ENCODE data around the gene SPEF2. TPM values are rescaled to one million over a fixed set of nuclear protein-coding genes. Genes with fewer than 3 reads are reported as not detected.

The SPEF2 gene
- total and polyA plus RNA-seq, 5 donors from 2014 or later: 0.75 to 4.4 (median 1.5) TPM

DNA sequence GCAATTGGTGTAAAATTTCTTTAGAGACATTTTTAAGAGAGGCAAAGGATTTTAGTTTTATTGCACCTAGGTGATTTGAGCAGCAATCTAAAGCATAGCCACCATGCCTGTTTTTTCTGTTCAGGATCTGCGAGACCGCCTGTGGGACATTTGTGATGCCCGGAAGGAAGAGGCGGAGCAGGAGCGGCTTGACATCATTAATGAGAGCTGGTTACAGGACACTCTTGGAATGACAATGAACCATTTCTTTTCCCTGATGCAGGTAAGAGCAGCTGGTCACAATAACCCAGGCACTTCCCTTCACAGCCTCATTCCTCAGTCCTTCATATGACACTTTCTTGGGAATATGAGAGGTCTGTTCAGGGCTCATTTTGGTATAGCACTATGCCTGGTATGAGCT, 135.8 kb downstream of the SPEF2 start:
- Histone ChIP-seq H3K36me3 (ENCODE audit: control insufficient read depth, insufficient read depth, low read length) (no peaks in the 10 kb centered on the region), H3K27ac (ENCODE audit: insufficient read depth, low read length, poor library complexity, severe bottlenecking) (no peak overlapping the region), H3K4me1 (ENCODE audit: control insufficient read depth, insufficient read depth, low read length, poor library complexity, severe bottlenecking) (no peaks in the 10 kb centered on the region), H3K4me3 (ENCODE audit: low read depth, low read length) (no peak overlapping the region), H3K27me3 (ENCODE audit: control insufficient read depth, insufficient read depth, low read length) (no peaks in the 10 kb centered on the region), H3K9me3 (ENCODE audit: control insufficient read depth in 2 of 2, low read length in 2 of 2) (no peaks in the 10 kb centered on the region)
- Mint-ChIP-seq H3K27ac (no peak overlapping the region), H3K27me3 (peaks cover 10% of the 10 kb centered on the region), H3K4me3 (no peak overlapping the region), H3K36me3 (no peaks in the 10 kb centered on the region), H3K4me1 (peaks cover 0 to 9% (median 4%) of the 10 kb centered on the region in 4 donors), H3K9me3 (peaks cover 0 to 3% (median 0%) of the 10 kb centered on the region in 7 donors)
- DNase-seq: no peak
- ATAC-seq (ENCODE audit: low read depth in 2 of 2): no peak

DNA sequence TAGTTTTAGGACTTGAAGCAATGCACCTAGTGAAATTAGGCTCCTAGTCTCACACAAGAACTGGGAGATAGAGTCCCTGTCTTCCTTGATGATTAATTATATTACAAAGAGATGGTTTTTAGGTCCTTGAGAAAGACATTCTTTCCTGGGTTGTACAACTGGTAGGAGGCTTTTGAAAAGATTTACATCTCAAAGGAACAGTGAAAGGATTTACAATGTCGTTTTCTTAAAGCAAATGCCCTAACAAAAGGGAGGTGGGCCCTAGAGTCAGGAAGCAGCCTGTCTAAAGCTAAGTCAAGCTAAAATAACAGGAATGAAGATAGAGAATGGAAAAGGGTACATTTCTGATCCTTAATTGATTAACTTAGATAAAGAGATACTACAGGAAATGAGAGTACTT, 136.8 kb downstream of the SPEF2 start:
- Histone ChIP-seq H3K4me3 (ENCODE audit: low read depth, low read length) (no peak overlapping the region), H3K4me1 (ENCODE audit: control insufficient read depth, insufficient read depth, low read length, poor library complexity, severe bottlenecking) (no peaks in the 10 kb centered on the region), H3K27ac (ENCODE audit: insufficient read depth, low read length, poor library complexity, severe bottlenecking) (no peak overlapping the region), H3K36me3 (ENCODE audit: control insufficient read depth, insufficient read depth, low read length) (no peaks in the 10 kb centered on the region), H3K27me3 (ENCODE audit: control insufficient read depth, insufficient read depth, low read length) (no peaks in the 10 kb centered on the region), H3K9me3 (ENCODE audit: control insufficient read depth in 2 of 2, low read length in 2 of 2) (no peaks in the 10 kb centered on the region)
- Mint-ChIP-seq H3K4me3 (no peak overlapping the region), H3K27ac (no peak overlapping the region), H3K36me3 (no peaks in the 10 kb centered on the region), H3K27me3 (peaks cover 10% of the 10 kb centered on the region), H3K4me1 (peaks cover 0 to 2% (median 0%) of the 10 kb centered on the region in 4 donors), H3K9me3 (no peaks in the 10 kb centered on the region)
- DNase-seq: no peak
- no peak for ATAC-seq (ENCODE audit: low read depth in 2 of 2)

DNA sequence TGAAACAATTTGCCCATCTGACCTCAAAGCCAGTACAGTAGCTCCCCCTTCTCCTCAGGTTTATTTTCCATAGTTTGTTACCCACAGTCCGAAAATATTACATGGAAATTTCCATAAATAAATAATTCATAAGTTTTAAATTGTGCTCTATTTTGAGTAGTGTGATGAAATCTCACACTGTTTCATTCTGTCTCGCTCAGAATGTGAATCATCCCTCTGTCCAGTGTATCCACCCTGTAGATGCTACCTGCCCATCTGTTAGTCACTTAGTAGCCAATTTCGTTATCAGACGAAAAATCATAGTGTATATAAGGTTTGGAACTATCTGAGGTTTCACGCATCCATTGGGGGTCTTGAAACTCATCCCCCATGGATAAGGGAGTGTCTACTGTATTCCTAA, 138.3 kb downstream of the SPEF2 start:
- Mint-ChIP-seq H3K27me3 (peaks cover 10% of the 10 kb centered on the region), H3K4me1 (peaks cover 0 to 2% (median 0%) of the 10 kb centered on the region in 4 donors), H3K27ac (no peak overlapping the region), H3K9me3 (no peaks in the 10 kb centered on the region), H3K36me3 (no peaks in the 10 kb centered on the region), H3K4me3 (no peak overlapping the region)
- Histone ChIP-seq H3K27me3 (ENCODE audit: control insufficient read depth, insufficient read depth, low read length) (no peaks in the 10 kb centered on the region), H3K27ac (ENCODE audit: insufficient read depth, low read length, poor library complexity, severe bottlenecking) (no peak overlapping the region), H3K9me3 (ENCODE audit: control insufficient read depth in 2 of 2, low read length in 2 of 2) (no peaks in the 10 kb centered on the region), H3K4me3 (ENCODE audit: low read depth, low read length) (no peak overlapping the region), H3K4me1 (ENCODE audit: control insufficient read depth, insufficient read depth, low read length, poor library complexity, severe bottlenecking) (no peaks in the 10 kb centered on the region), H3K36me3 (ENCODE audit: control insufficient read depth, insufficient read depth, low read length) (no peaks in the 10 kb centered on the region)
- DNase-seq (no peak), ATAC-seq (ENCODE audit: low read depth in 2 of 2) (no peak)

DNA sequence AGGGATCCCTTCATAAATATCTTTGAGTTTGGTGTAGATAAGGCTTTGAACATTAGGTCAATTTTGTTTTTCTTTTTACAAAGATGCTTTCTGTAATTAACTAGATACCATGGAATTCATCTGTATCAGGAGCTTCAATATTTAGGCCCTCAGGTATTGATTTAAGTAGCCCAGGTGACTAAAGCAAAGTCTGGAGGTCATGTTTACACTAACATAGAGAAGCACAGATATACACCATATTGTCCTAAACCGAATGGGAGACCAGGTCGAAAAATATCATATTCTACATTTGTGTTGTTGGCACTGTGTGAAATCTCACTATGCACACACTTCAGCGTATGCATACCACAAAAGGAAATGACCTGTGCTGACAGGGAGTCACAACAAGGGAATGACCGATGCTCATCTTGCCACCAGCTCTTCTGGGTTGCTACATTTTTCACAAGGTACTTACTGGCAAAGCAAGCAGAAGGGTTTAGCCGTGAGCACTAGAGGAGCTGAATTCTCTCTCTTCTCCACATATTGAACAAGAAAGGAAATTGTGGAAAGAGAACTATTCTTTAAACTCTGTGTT, 140.6 kb downstream of the SPEF2 start:
- H3K4me1 ChIP-seq (ENCODE audit: control insufficient read depth, insufficient read depth, low read length, poor library complexity, severe bottlenecking): no peaks in the 10 kb centered on the region
- Mint-ChIP-seq H3K27me3 (peaks cover 10% of the 10 kb centered on the region), H3K36me3 (no peaks in the 10 kb centered on the region), H3K27ac (no peak overlapping the region), H3K4me1 (peaks cover 0 to 4% (median 1%) of the 10 kb centered on the region in 4 donors), H3K4me3 (no peak overlapping the region), H3K9me3 (no peaks in the 10 kb centered on the region)
- H3K27ac ChIP-seq (ENCODE audit: insufficient read depth, low read length, poor library complexity, severe bottlenecking): no peak overlapping the region
- no peaks in the 10 kb centered on the region for H3K36me3 ChIP-seq (ENCODE audit: control insufficient read depth, insufficient read depth, low read length)
- H3K9me3 ChIP-seq (ENCODE audit: control insufficient read depth in 2 of 2, low read length in 2 of 2): no peaks in the 10 kb centered on the region
- H3K4me3 ChIP-seq (ENCODE audit: low read depth, low read length): no peak overlapping the region
- DNase-seq (no peak), ATAC-seq (ENCODE audit: low read depth in 2 of 2) (no peak)
- H3K27me3 ChIP-seq (ENCODE audit: control insufficient read depth, insufficient read depth, low read length): no peaks in the 10 kb centered on the region

DNA sequence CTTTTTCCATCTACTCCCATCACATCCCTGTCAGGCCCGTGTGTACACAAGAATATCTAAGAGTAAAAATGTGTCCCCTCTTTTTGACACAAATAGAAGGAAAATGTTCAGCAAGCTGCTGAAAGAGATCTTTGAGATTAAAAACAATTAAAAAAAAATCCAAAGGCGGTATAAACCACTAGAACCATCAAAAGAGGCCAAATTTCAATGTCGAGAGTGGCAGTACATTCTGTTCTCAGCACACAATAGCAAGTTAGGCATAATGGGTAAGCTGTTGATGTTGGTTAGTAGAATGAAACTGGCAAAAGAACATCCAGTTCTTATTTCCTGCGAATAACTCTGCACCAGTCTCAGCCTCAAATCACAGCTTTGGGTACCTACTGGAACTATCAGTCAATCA, 143.9 kb downstream of the SPEF2 start:
- peak overlapping the region in 1 of 3 donors; percentile 57 for H3K27ac Mint-ChIP-seq
- peaks cover 0 to 4% (median 0%) of the 10 kb centered on the region in 4 donors for H3K4me1 Mint-ChIP-seq
- no peak for ATAC-seq (ENCODE audit: low read depth in 2 of 2)
- no peak overlapping the region for H3K27ac ChIP-seq (ENCODE audit: insufficient read depth, low read length, poor library complexity, severe bottlenecking)
- peaks cover 5% of the 10 kb centered on the region for H3K27me3 Mint-ChIP-seq
- peaks cover 5% of the 10 kb centered on the region for H3K36me3 Mint-ChIP-seq
- no peaks in the 10 kb centered on the region for H3K4me1 ChIP-seq (ENCODE audit: control insufficient read depth, insufficient read depth, low read length, poor library complexity, severe bottlenecking)
- H3K9me3 ChIP-seq (ENCODE audit: control insufficient read depth in 2 of 2, low read length in 2 of 2): no peaks in the 10 kb centered on the region
- DNase-seq: no peak
- no peak overlapping the region for H3K4me3 ChIP-seq (ENCODE audit: low read depth, low read length)
- no peak overlapping the region for H3K4me3 Mint-ChIP-seq
- no peaks in the 10 kb centered on the region for H3K36me3 ChIP-seq (ENCODE audit: control insufficient read depth, insufficient read depth, low read length)
- no peaks in the 10 kb centered on the region for H3K27me3 ChIP-seq (ENCODE audit: control insufficient read depth, insufficient read depth, low read length)
- H3K9me3 Mint-ChIP-seq: no peaks in the 10 kb centered on the region

DNA sequence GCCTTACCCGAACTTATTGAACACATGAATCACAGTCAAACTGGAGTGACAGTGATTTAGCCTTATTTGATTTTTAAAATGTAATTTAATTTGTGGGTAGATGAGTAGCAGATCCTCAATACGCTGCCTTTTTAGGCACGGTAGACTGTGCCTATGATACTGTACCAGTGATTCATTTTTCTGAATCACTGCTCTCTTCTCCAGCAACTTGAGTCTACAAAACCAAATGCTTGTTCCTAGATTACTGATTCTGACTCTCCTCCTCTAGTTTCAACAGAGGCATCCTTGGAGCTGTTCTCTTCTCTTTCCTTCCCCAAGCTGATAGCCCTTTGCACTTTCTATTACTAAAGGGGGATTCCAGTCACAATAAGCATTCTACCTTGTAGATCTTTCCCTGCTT, 144.7 kb downstream of the SPEF2 start:
- Histone ChIP-seq H3K9me3 (ENCODE audit: control insufficient read depth in 2 of 2, low read length in 2 of 2) (no peaks in the 10 kb centered on the region), H3K4me1 (ENCODE audit: control insufficient read depth, insufficient read depth, low read length, poor library complexity, severe bottlenecking) (no peaks in the 10 kb centered on the region), H3K36me3 (ENCODE audit: control insufficient read depth, insufficient read depth, low read length) (no peaks in the 10 kb centered on the region), H3K4me3 (ENCODE audit: low read depth, low read length) (no peak overlapping the region), H3K27me3 (ENCODE audit: control insufficient read depth, insufficient read depth, low read length) (no peaks in the 10 kb centered on the region), H3K27ac (ENCODE audit: insufficient read depth, low read length, poor library complexity, severe bottlenecking) (no peak overlapping the region)
- no peak overlapping the region for H3K4me3 Mint-ChIP-seq
- no peaks in the 10 kb centered on the region for H3K9me3 Mint-ChIP-seq
- no peak for DNase-seq
- no peak for ATAC-seq (ENCODE audit: low read depth in 2 of 2)
- peak overlapping the region in 1 of 3 donors; percentile 45 for H3K27ac Mint-ChIP-seq
- peaks cover 5% of the 10 kb centered on the region for H3K36me3 Mint-ChIP-seq
- peaks cover 4% of the 10 kb centered on the region for H3K27me3 Mint-ChIP-seq
- H3K4me1 Mint-ChIP-seq: peaks cover 0 to 4% (median 0%) of the 10 kb centered on the region in 4 donors

DNA sequence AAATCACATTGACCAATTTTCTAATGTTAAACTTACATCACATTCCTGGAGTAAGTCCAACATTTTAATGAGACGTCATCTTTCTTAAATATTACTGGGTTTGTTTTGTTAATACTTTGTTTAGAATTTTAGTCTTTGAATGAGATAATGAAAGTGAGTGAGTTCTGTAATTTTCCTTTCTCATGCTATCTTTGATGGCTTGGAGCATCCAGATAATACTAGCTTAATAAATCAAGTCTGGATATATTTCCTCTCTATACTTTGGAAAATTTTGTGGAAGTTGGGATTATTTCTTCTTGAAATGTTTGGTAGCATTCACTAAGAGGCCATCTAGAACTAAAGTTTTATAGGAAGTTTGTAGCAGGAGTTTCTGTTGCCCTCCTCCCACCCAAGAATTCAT, 148.3 kb downstream of the SPEF2 start:
- Histone ChIP-seq H3K4me3 (ENCODE audit: low read depth, low read length) (no peak overlapping the region), H3K36me3 (ENCODE audit: control insufficient read depth, insufficient read depth, low read length) (no peaks in the 10 kb centered on the region), H3K27me3 (ENCODE audit: control insufficient read depth, insufficient read depth, low read length) (peaks cover 2% of the 10 kb centered on the region), H3K4me1 (ENCODE audit: control insufficient read depth, insufficient read depth, low read length, poor library complexity, severe bottlenecking) (no peaks in the 10 kb centered on the region), H3K27ac (ENCODE audit: insufficient read depth, low read length, poor library complexity, severe bottlenecking) (no peak overlapping the region), H3K9me3 (ENCODE audit: control insufficient read depth in 2 of 2, low read length in 2 of 2) (no peaks in the 10 kb centered on the region)
- H3K4me3 Mint-ChIP-seq: no peak overlapping the region
- ATAC-seq (ENCODE audit: low read depth in 2 of 2) (no peak), DNase-seq (no peak)
- peaks cover 4% of the 10 kb centered on the region for H3K27me3 Mint-ChIP-seq
- no peak overlapping the region for H3K27ac Mint-ChIP-seq
- H3K36me3 Mint-ChIP-seq: peaks cover 5% of the 10 kb centered on the region
- no peaks in the 10 kb centered on the region for H3K9me3 Mint-ChIP-seq
- H3K4me1 Mint-ChIP-seq: peaks cover 0 to 4% (median 0%) of the 10 kb centered on the region in 4 donors

DNA sequence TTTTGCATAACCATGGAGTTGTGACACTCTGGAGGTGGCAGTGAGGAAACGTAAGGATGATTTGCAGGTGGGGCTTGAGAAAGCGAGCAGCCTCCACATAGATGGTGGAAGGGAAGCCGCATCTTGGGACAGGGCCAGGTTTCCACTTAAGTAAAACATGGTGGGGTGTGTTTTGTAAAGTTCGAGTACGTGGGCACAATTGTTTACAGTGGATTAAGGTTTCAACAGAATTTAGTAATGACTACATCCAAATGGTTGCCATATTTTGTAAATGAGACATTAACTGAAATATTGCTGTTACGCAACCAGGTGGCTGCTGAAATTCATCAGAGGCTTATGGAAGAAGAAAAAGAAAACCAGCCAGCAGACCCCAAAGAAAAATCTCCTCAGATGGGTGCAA, 153.6 kb downstream of the SPEF2 start:
- Histone ChIP-seq H3K9me3 (ENCODE audit: control insufficient read depth in 2 of 2, low read length in 2 of 2) (no peaks in the 10 kb centered on the region), H3K4me1 (ENCODE audit: control insufficient read depth, insufficient read depth, low read length, poor library complexity, severe bottlenecking) (no peaks in the 10 kb centered on the region), H3K27me3 (ENCODE audit: control insufficient read depth, insufficient read depth, low read length) (peaks cover 3% of the 10 kb centered on the region), H3K4me3 (ENCODE audit: low read depth, low read length) (no peak overlapping the region), H3K36me3 (ENCODE audit: control insufficient read depth, insufficient read depth, low read length) (no peaks in the 10 kb centered on the region), H3K27ac (ENCODE audit: insufficient read depth, low read length, poor library complexity, severe bottlenecking) (no peak overlapping the region)
- H3K27me3 Mint-ChIP-seq: no peaks in the 10 kb centered on the region
- H3K4me3 Mint-ChIP-seq: no peak overlapping the region
- ATAC-seq (ENCODE audit: low read depth in 2 of 2): no peak
- H3K4me1 Mint-ChIP-seq: peaks cover 0 to 5% (median 0%) of the 10 kb centered on the region in 4 donors
- DNase-seq: no peak
- H3K9me3 Mint-ChIP-seq: no peaks in the 10 kb centered on the region
- no peaks in the 10 kb centered on the region for H3K36me3 Mint-ChIP-seq
- no peak overlapping the region for H3K27ac Mint-ChIP-seq

Measured in CD4-positive, CD25-positive, alpha-beta regulatory T cell (primary cell).